ENCODE results near the gene BEND7. TPM values are rescaled to one million over a fixed set of nuclear protein-coding genes. Genes with fewer than 3 reads are reported as not detected.
A peak's percentile ranks its signal among the peaks of the same experiment; 100 is the strongest.

Gene BEND7
- total and polyA plus RNA-seq, 2 of the 13 experiments (the other 11 are each of a cell fraction or from before 2014, with no cell fraction given) = 14.1 to 17.1 TPM

GRCh38 chr10:13402021-13402420, 126.8 kb downstream of the BEND7 start:
- ATAC-seq (no peak), DNase-seq (ENCODE audit: low spot score) (no peak)
- in situ Hi-C loops (cut with HindIII; ENCODE audit: extremely low pct_ligation_motif_present, low pct_unique_long_range_greater_than_20kb) = no loop called here

More at GRCh38 chr10:13402021-13402420, 126.8 kb downstream of the BEND7 start:
- POLR2A ChIA-PET = no interaction called here
- CTCF ChIA-PET (ENCODE audit: low intra/inter-chr PET ratio, low total read pairs) = no interaction called here
- TF ChIP-seq CEBPB (IDR thresholded peaks at IDR 0.05; ENCODE audit: borderline replicate concordance, low read depth, low read length) (no peak), ZHX1 (CRISPR knock-in tag; IDR thresholded peaks at IDR 0.05; ENCODE audit: low read depth) (no peak), CREM (IDR thresholded peaks at IDR 0.05) (no peak), CREM (CRISPR knock-in tag; IDR thresholded peaks at IDR 0.05) (no peak), PAWR (CRISPR knock-in tag; IDR thresholded peaks at IDR 0.05; ENCODE audit: borderline replicate concordance) (no peak), MED13 (CRISPR knock-in tag; IDR thresholded peaks at IDR 0.05) (no peak), ERF (CRISPR knock-in tag; IDR thresholded peaks at IDR 0.05) (no peak), PRPF4 (IDR thresholded peaks at IDR 0.05; ENCODE audit: low read depth, low read length, poor library complexity, severe bottlenecking) (no peak), ZNF766 (CRISPR knock-in tag; IDR thresholded peaks at IDR 0.05; ENCODE audit: borderline replicate concordance) (no peak), MNT (IDR thresholded peaks at IDR 0.05) (no peak), GABPB1 (CRISPR knock-in tag; IDR thresholded peaks at IDR 0.05) (no peak), TCF7L2 (IDR thresholded peaks at IDR 0.05; ENCODE audit: low read depth, low read length) (no peak), ZNF264 (CRISPR knock-in tag; IDR thresholded peaks at IDR 0.05) (no peak), ZFP91 (CRISPR knock-in tag; IDR thresholded peaks at IDR 0.05; ENCODE audit: borderline replicate concordance) (no peak), SRSF9 (IDR thresholded peaks at IDR 0.05; ENCODE audit: borderline replicate concordance, insufficient read depth, low read depth, low read length, poor library complexity, severe bottlenecking) (no peak), TAF1 (CRISPR knock-in tag; IDR thresholded peaks at IDR 0.05) (no peak), ZNF446 (CRISPR knock-in tag; IDR thresholded peaks at IDR 0.05) (no peak), ZNF550 (CRISPR knock-in tag; IDR thresholded peaks at IDR 0.05; ENCODE audit: borderline replicate concordance) (no peak), NPAS2 (CRISPR knock-in tag; IDR thresholded peaks at IDR 0.05; ENCODE audit: borderline replicate concordance) (no peak), MBNL3 (CRISPR knock-in tag; conservative IDR thresholded peaks at IDR 0.05) (no peak)
- intact Hi-C loops (cut with micrococcal nuclease; ENCODE audit: unreplicated experiment) = no loop called here
- H2AFZ ChIP-seq (ENCODE audit: low read length) = peak overlapping the region; percentile 18
- no peak overlapping the region for H3K4me3 ChIP-seq (replicated peaks in 1 of 3; ENCODE audit: insufficient read depth in 1 of 3, low read depth in 2 of 3, low read length in 3 of 3)
- H3K4me2 ChIP-seq (ENCODE audit: low read depth, low read length) = peak overlapping the region; percentile 52
- peaks cover 10% of the 10 kb centered on the region for H3K4me1 ChIP-seq (ENCODE audit: insufficient read depth, low read length)
- no peak overlapping the region for H3K9ac ChIP-seq (ENCODE audit: insufficient read depth, low read depth, low read length)
- no peaks in the 10 kb centered on the region for H3K79me2 ChIP-seq (ENCODE audit: insufficient read depth, low read length)
- no TSS peak for BruUV-seq (replicated peaks)
- FAIRE-seq = no peak
- H3K9me3 ChIP-seq (ENCODE audit: low read length) = no peaks in the 10 kb centered on the region
- WGBS (ENCODE audit: low lambda C conversion rate) = 10% methylated on average over 8 of the region's 8 CpGs
- H4K20me1 ChIP-seq (ENCODE audit: insufficient read depth, low read length) = no peaks in the 10 kb centered on the region
- H3K27ac ChIP-seq (ENCODE audit: extremely low read length, insufficient read depth, low read length) = no peak overlapping the region
- H3K36me3 ChIP-seq (replicated peaks in 1 of 2; ENCODE audit: control insufficient read depth in 1 of 2, insufficient read depth in 2 of 2, low read length in 2 of 2) = no peaks in the 10 kb centered on the region
- H3K27me3 ChIP-seq (ENCODE audit: control insufficient read depth in 1 of 2, insufficient read depth in 2 of 2, low read length in 2 of 2) = peaks cover 0 to 1% of the 10 kb centered on the region in 2 experiments; a peak in 1 of 5 replicates

All from HepG2 (cell line).